WERI-Rb-1 (cell line): ENCODE results near the gene C10orf105.
A peak's percentile ranks its signal among the peaks of the same experiment; 100 is the strongest.

Experiments used
- DNase-seq: peaks from one replicate; pipeline ENCODE4 v3.0.0-alpha.2; 2020
- H3K27ac ChIP-seq: fragments of 250-450 bp; sonication (Bioruptor Pico); 2 replicates; pipeline ENCODE4 v1.5.1; 2020; ENCODE audit warnings: mild to moderate bottlenecking, moderate library complexity
- H3K27me3 ChIP-seq: fragments of 250-450 bp; sonication (Bioruptor Pico); 2 replicates; pipeline ENCODE4 v1.5.1; 2021; ENCODE audit warnings: mild to moderate bottlenecking, low read depth, moderate library complexity; ENCODE audit not compliant: insufficient read depth, severe bottlenecking
- H3K36me3 ChIP-seq: fragments of 250-450 bp; sonication (Bioruptor Pico); 2 replicates; pipeline ENCODE4 v1.5.1; 2020; ENCODE audit warnings: mild to moderate bottlenecking, moderate library complexity
- H3K4me3 ChIP-seq: 2 replicates; pipeline ENCODE4 v1.5.1; 2011; ENCODE audit warnings: low read depth, mild to moderate bottlenecking, control low read depth, low read length
- H3K9me3 ChIP-seq: fragments of 250-450 bp; sonication (Bioruptor Pico); 2 replicates; pipeline ENCODE4 v1.5.1; 2021; ENCODE audit warnings: mild to moderate bottlenecking, moderate library complexity; ENCODE audit not compliant: severe bottlenecking
- CTCF ChIP-seq: IDR thresholded peaks from 2 replicates; pipeline ENCODE4 v1.5.1; 2011; ENCODE audit warnings: low read depth, mild to moderate bottlenecking, control low read depth, inconsistent platforms, low read length

The C10orf105 gene

GRCh38 chr10:71763352-71764127 is 44.0 kb upstream of the C10orf105 start:
- no peaks in the 10 kb centered on the region for H3K27me3 ChIP-seq
- no peaks in the 10 kb centered on the region for H3K36me3 ChIP-seq
- no peaks in the 10 kb centered on the region for H3K9me3 ChIP-seq
- DNase-seq: no peak
- H3K4me3 ChIP-seq: no peak overlapping the region
- TF ChIP-seq CTCF: no peak
- no peak overlapping the region for H3K27ac ChIP-seq

GRCh38 chr10:71762324-71762723 is 42.7 kb upstream of the C10orf105 start:
- Histone ChIP-seq H3K27ac (no peak overlapping the region), H3K9me3 (no peaks in the 10 kb centered on the region), H3K36me3 (no peaks in the 10 kb centered on the region)

GRCh38 chr10:71761541-71762113 is 42.0 kb upstream of the C10orf105 start:
- no peak for DNase-seq
- no peak overlapping the region for H3K27ac ChIP-seq
- H3K36me3 ChIP-seq: no peaks in the 10 kb centered on the region
- no peaks in the 10 kb centered on the region for H3K27me3 ChIP-seq
- peak; percentile 53 for TF ChIP-seq CTCF
- H3K9me3 ChIP-seq: no peaks in the 10 kb centered on the region
- H3K4me3 ChIP-seq: no peak overlapping the region

More at GRCh38 chr10:71762324-71762723, 42.7 kb upstream of the C10orf105 start:
- TF ChIP-seq CTCF: no peak
- Histone ChIP-seq H3K4me3 (no peak overlapping the region), H3K27me3 (no peaks in the 10 kb centered on the region)
- no peak for DNase-seq

- H3K27ac ChIP-seq: no peak overlapping the region
- H3K9me3 ChIP-seq: no peaks in the 10 kb centered on the region
- DNase-seq: no peak
- no peak overlapping the region for H3K4me3 ChIP-seq
- TF ChIP-seq CTCF: no peak
- no peaks in the 10 kb centered on the region for H3K27me3 ChIP-seq
- H3K36me3 ChIP-seq: no peaks in the 10 kb centered on the region
These were observed 41.5 kb upstream of the C10orf105 start for GRCh38 chr10:71761105-71761511.

GRCh38 chr10:71757399-71757922 is 37.9 kb upstream of the C10orf105 start:
- DNase-seq: no peak
- TF ChIP-seq CTCF: no peak
- H3K36me3 ChIP-seq: no peaks in the 10 kb centered on the region
- H3K4me3 ChIP-seq: no peak overlapping the region
- no peak overlapping the region for H3K27ac ChIP-seq
- H3K27me3 ChIP-seq: no peaks in the 10 kb centered on the region
- H3K9me3 ChIP-seq: no peaks in the 10 kb centered on the region
